H1 (cell line): ENCODE data around the gene SORCS3. TPM values are rescaled to one million over a fixed set of nuclear protein-coding genes. Genes with fewer than 3 reads are reported as not detected.

Experiments
- BCL11A ChIP-seq, 2 experiments: IDR thresholded peaks; one replicate each; pipeline ENCODE4 v1.6.1; 2011; ENCODE audit warnings: low read depth in 2 of 2, low read length in 2 of 2, mild to moderate bottlenecking in 2 of 2
- polyA plus RNA-seq, 7 experiments: library from polyadenylated mRNA; depleted of rRNA in 3 of 7; stranded (reverse) in 5 of 7; unstranded in 2 of 7; fragments of >200 nt in 5 of 7; fragments of 200-250 nt in 2 of 7; gene quantifications; 1 replicate in 5 of 7; 2 replicates in 1 of 7; 4 replicates in 1 of 7; pipeline versions ENCODE4 v1.2.1 to v1.2.3, GENCODE V29; 2011 to 2013; ENCODE audit warnings: missing spikeins in 2 of 7, mixed read lengths in 2 of 7
- total RNA-seq: library from RNA; stranded (reverse); fragmentation: NEBNext Ultra II Directional; extraction: Animal tissue kit (Norgen Biotek cat#: 25700); gene quantifications from 2 replicates; pipeline ENCODE4 v1.2.1, GENCODE V29; 2021

The SORCS3 gene
- total and polyA plus RNA-seq, 2 of the 8 experiments (the other 6 are each of a cell fraction or from before 2014, with no cell fraction given): 0.26 to 0.88 TPM

GRCh38 chr10:105195831-105196230 is 554.7 kb downstream of the SORCS3 start (continued):
- no peak for TF ChIP-seq BCL11A (IDR thresholded peaks at IDR 0.05; ENCODE audit: low read depth in 2 of 2, low read length in 2 of 2)
- TF ChIP-seq, all 59 proteins: peak for 0
